GM12878 (cell line): ENCODE data around the gene WWP2.

Source experiments
- EZH2 ChIP-seq: IDR thresholded peaks from 2 replicates; pipeline ENCODE4 v1.6.1; 2012; ENCODE audit warnings: low read depth, mild to moderate bottlenecking, control low read depth, inconsistent platforms, low read length, borderline replicate concordance; ENCODE audit not compliant: control insufficient read depth
- SIN3A ChIP-seq: IDR thresholded peaks from 2 replicates; pipeline ENCODE4 v1.6.1; 2012; ENCODE audit warnings: low read depth, low read length, improper control_type of control experiment

- no peak for TF ChIP-seq EZH2
- no peak for TF ChIP-seq SIN3A
Measured at GRCh38 chr16:69874271-69874670, 112.1 kb downstream of the WWP2 start.
